GM12878 (cell line): Measurements from ENCODE around the gene ZBTB4. TPM values are rescaled to one million over a fixed set of nuclear protein-coding genes. Genes with fewer than 3 reads are reported as not detected.

ENCODE experiments used
- ATAC-seq: fragments of 200-7000 bp; cut with Tn5 transposase; 3 replicates; pipeline ENCODE4 v1.9.1; 2020; ENCODE audit warnings: mild to moderate bottlenecking, moderate library complexity
- BruUV-seq: library from RNA; stranded (reverse); fragments of 400-500 nt; replicated peaks from 2 replicates; lab custom pipeline; 2021; lab: Mats Ljungman, UMichigan
- CTCF ChIA-PET: fragments of 300-600 bp; sonication (Branson Sonifier 250); formaldehyde crosslinking; extraction: SDS; loops from one replicate; lab custom pipeline; 2021; ENCODE audit warnings: inconsistent platforms; lab: Yijun Ruan, JAX
- POLR2A ChIA-PET: fragments of 350-600 bp; formaldehyde crosslinking; extraction: SDS; loops from one replicate; lab custom pipeline; 2021; ENCODE audit warnings: inconsistent platforms; lab: Charles Lee
- RAD21 ChIA-PET: fragments of 300-600 bp; sonication (Branson Sonifier 250); formaldehyde crosslinking; loops from one replicate; lab custom pipeline; 2023; ENCODE audit warnings: antibody characterized with exemption; ENCODE audit not compliant: unreplicated experiment; lab: Charles Lee
- SMC1A ChIA-PET: fragments of 300-600 bp; sonication (Branson Sonifier 250); formaldehyde crosslinking; loops from one replicate; lab custom pipeline; 2023; ENCODE audit not compliant: unreplicated experiment, uncharacterized antibody; lab: Charles Lee
- DNase-seq: peaks from one replicate; pipeline ENCODE4 v3.0.0-alpha.2; 2011; ENCODE audit warnings: low read depth, low spot score
- FAIRE-seq: peaks from 3 replicates; lab custom pipeline; 2011; peaks lifted over from hg19 to GRCh38; lab: Jason Lieb, UNC
- H2AFZ ChIP-seq: 2 replicates; pipeline ENCODE4 v1.6.0; 2011; ENCODE audit warnings: low read depth, low read length, control low read depth; ENCODE audit not compliant: control insufficient read depth
- H3K27ac ChIP-seq: 2 replicates; pipeline ENCODE4 v1.5.1; 2011; ENCODE audit warnings: control low read depth; ENCODE audit not compliant: control insufficient read depth, insufficient read depth
- H3K27me3 ChIP-seq, 2 experiments: replicated peaks in 1 of 2; 2 replicates each; pipeline versions ENCODE4 v1.6.0 to v1.6.1; 2011; ENCODE audit warnings: low read length in 1 of 2; ENCODE audit not compliant: control insufficient read depth in 2 of 2, insufficient read depth in 2 of 2
- H3K36me3 ChIP-seq, 2 experiments: 2 replicates each; pipeline ENCODE4 v1.5.1; 2011; ENCODE audit warnings: low read length in 1 of 2; ENCODE audit not compliant: control insufficient read depth in 2 of 2, insufficient read depth in 2 of 2
- H3K4me1 ChIP-seq: 2 replicates; pipeline ENCODE4 v1.6.1; 2011; ENCODE audit warnings: mild to moderate bottlenecking, low read length, moderate library complexity, mixed read lengths; ENCODE audit not compliant: control insufficient read depth, insufficient read depth
- H3K4me2 ChIP-seq: 2 replicates; pipeline ENCODE4 v1.6.0; 2011; ENCODE audit warnings: control low read depth; ENCODE audit not compliant: control insufficient read depth, insufficient read depth
- H3K4me3 ChIP-seq: fragments of 200-600 bp; sonication (generic); 2 replicates; pipeline ENCODE4 v1.5.1; 2016
- H3K79me2 ChIP-seq: 2 replicates; pipeline ENCODE4 v1.6.0; 2011; ENCODE audit warnings: low read length; ENCODE audit not compliant: control insufficient read depth, insufficient read depth
- H3K9ac ChIP-seq: 2 replicates; pipeline ENCODE4 v1.8.0; 2011; ENCODE audit warnings: low read length, control low read depth, mixed read lengths; ENCODE audit not compliant: control insufficient read depth, insufficient read depth
- H3K9me3 ChIP-seq: replicated peaks from 3 replicates; pipeline ENCODE4 v1.5.1; 2011; ENCODE audit warnings: mild to moderate bottlenecking, low read length; ENCODE audit not compliant: control insufficient read depth, insufficient read depth
- H4K20me1 ChIP-seq: 2 replicates; pipeline ENCODE4 v1.6.0; 2011; ENCODE audit not compliant: control insufficient read depth, insufficient read depth
- CHD2 ChIP-seq: IDR thresholded peaks from 2 replicates; pipeline ENCODE4 v1.6.1; 2011; ENCODE audit warnings: low read depth, low read length, improper control_type of control experiment, borderline replicate concordance
- ESRRA ChIP-seq: IDR thresholded peaks from 2 replicates; pipeline ENCODE4 v1.6.1; 2012; ENCODE audit warnings: mild to moderate bottlenecking, low read length, improper control_type of control experiment
- FOXK2 ChIP-seq: fragments of 450-650 bp; IDR thresholded peaks from 2 replicates; pipeline ENCODE4 v1.6.1; 2017; ENCODE audit warnings: mild to moderate bottlenecking, moderate library complexity
- IKZF2 ChIP-seq, 2 experiments: fragments of 450-650 bp; IDR thresholded peaks; 2 replicates each; pipeline ENCODE4 v1.6.1; 2017; ENCODE audit warnings: mild to moderate bottlenecking in 2 of 2, moderate library complexity in 2 of 2
- MTA3 ChIP-seq: IDR thresholded peaks from 2 replicates; pipeline ENCODE4 v1.6.1; 2012; ENCODE audit warnings: low read length, inconsistent platforms, borderline replicate concordance
- NFYB ChIP-seq: IDR thresholded peaks from 2 replicates; pipeline ENCODE4 v1.6.1; 2011; ENCODE audit warnings: low read depth, mild to moderate bottlenecking, low read length, improper control_type of control experiment, moderate library complexity; ENCODE audit not compliant: insufficient read depth
- POLR2AphosphoS5 ChIP-seq: IDR thresholded peaks from 2 replicates; pipeline ENCODE4 v1.6.1; 2011; ENCODE audit warnings: mild to moderate bottlenecking, low read length, inconsistent platforms
- RELA ChIP-seq: fragments of 450-650 bp; IDR thresholded peaks from 2 replicates; pipeline ENCODE4 v1.8.0; 2014; ENCODE audit warnings: borderline replicate concordance; ENCODE audit not compliant: partially characterized antibody
- SP1 ChIP-seq: IDR thresholded peaks from one replicate; pipeline ENCODE4 v1.6.1; 2011; ENCODE audit warnings: low read depth, low read length
- SPI1 ChIP-seq: IDR thresholded peaks from 2 replicates; pipeline ENCODE4 v1.6.1; 2011; ENCODE audit warnings: low read depth, mild to moderate bottlenecking, low read length, moderate library complexity, borderline replicate concordance; ENCODE audit not compliant: insufficient read depth
- STAT3 ChIP-seq: IDR thresholded peaks from 2 replicates; pipeline ENCODE4 v1.6.1; 2011; ENCODE audit warnings: low read depth, low read length, improper control_type of control experiment
- ZBED1 ChIP-seq: IDR thresholded peaks from 2 replicates; pipeline ENCODE4 v1.6.1; 2016; ENCODE audit warnings: borderline replicate concordance
- WGBS: methylation state at CpG from one replicate; pipeline ENCODE4 v1.1.6; 2016; ENCODE audit warnings: low lambda C conversion rate; ENCODE audit not compliant: insufficient replicate concordance, insufficient coverage; ENCODE audit errors: missing lambda C conversion rate; 5-methylcytosine and 5-hydroxymethylcytosine counted together
- in situ Hi-C: fragments of 300-500 bp; cut with MboI; formaldehyde crosslinking; loops from 9 replicates; pipeline ENCODE4 v1.14.3; 2018; ENCODE audit warnings: mixed read lengths
- intact Hi-C: fragments of 100-400 bp; cut with micrococcal nuclease; formaldehyde crosslinking; loops from one replicate; pipeline ENCODE4 v1.14.2; 2022; ENCODE audit not compliant: unreplicated experiment
- polyA plus RNA-seq, 11 experiments: library from polyadenylated mRNA; depleted of rRNA in 4 of 11; unstranded in 6 of 11; stranded (reverse) in 5 of 11; fragments of >200 nt; fragmentation: Nextera tagmentation in 4 of 11; fragmentation: Illumina TruSeq in 1 of 11; extraction: Ambion mirVana in 4 of 11; extraction: Trizol in 1 of 11; gene quantifications; 1 replicate in 1 of 11; 2 replicates in 10 of 11; pipeline versions ENCODE4 v1.2.1 to v1.2.3, GENCODE V29; 2011 to 2016; ENCODE audit warnings: inconsistent platforms in 2 of 11, missing spikeins in 2 of 11, low read depth in 1 of 11
- total RNA-seq, 4 experiments: library from RNA; depleted of rRNA in 3 of 4; stranded (reverse); fragments of >200 nt in 3 of 4; fragmentation: Illumina TruSeq in 1 of 4; extraction: Trizol in 1 of 4; gene quantifications; 2 replicates each; pipeline versions ENCODE4 v1.2.1 to v1.2.3, GENCODE V29; 2013 to 2021
- TF ChIP-seq, protein P1 (sequence below): fragments of 450-650 bp; IDR thresholded peaks from 2 replicates; pipeline ENCODE4 v1.6.1; 2017; ENCODE audit warnings: borderline replicate concordance
- TF ChIP-seq, protein P2 (sequence below): IDR thresholded peaks from 2 replicates; pipeline ENCODE4 v1.6.1; 2011; ENCODE audit warnings: borderline replicate concordance, low read depth, mild to moderate bottlenecking, moderate library complexity, low read length; ENCODE audit not compliant: insufficient read depth, poor library complexity, severe bottlenecking
- TF ChIP-seq, protein P3 (sequence below): IDR thresholded peaks from 2 replicates; pipeline ENCODE4 v1.6.1; 2012; ENCODE audit warnings: low read depth, low read length, improper control_type of control experiment
- TF ChIP-seq, protein P4 (sequence below): fragments of 450-650 bp; IDR thresholded peaks from 2 replicates; pipeline ENCODE4 v1.6.1; 2017; ENCODE audit warnings: mild to moderate bottlenecking, moderate library complexity
- TF ChIP-seq, protein P5 (sequence below): IDR thresholded peaks from 2 replicates; pipeline ENCODE4 v1.6.1; 2012; ENCODE audit warnings: low read depth, low read length, improper control_type of control experiment

ZBTB4 gene
- total and polyA plus RNA-seq, 10 of the 15 experiments (the other 5 are each of a cell fraction or from before 2014, with no cell fraction given), result 2.0 to 14.9 (median 6.9) TPM

DNA sequence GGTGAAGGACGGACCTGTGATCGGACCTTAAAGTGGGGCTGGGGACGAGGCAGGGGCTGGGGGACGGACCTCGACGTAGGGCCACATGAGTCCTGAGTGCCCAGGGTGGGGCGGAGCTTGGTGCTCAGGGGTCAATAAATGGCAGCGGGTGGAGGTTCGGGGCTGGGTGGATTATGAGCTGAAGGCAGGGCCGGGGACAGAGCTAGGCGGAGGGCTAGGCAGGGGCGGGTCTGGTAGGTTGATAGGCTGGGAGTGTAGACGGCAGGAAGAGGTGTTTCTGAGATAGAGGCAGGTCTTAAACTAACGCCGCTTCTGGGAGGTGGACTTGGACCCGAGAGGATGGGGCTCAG is 33.8 kb downstream of the ZBTB4 start:
- peaks cover 1 to 5% of the 10 kb centered on the region in 2 experiments; a peak in 3 of 4 replicates for H3K27me3 ChIP-seq
- CTCF ChIA-PET, result interaction anchor here (0.6 to 2.7 kb wide), 2 partner anchors 9 kb away, joined by 3 to 10 read pairs; no protein-coding TSS in a partner anchor
- TF ChIP-seq CHD2 (no peak), RELA (no peak), MTA3 (no peak), FOXK2 (no peak), SPI1 (no peak), SP1 (no peak), IKZF2 (IDR thresholded peaks at IDR 0.05) (no peak), NFYB (no peak), ZBED1 (no peak), ESRRA (no peak), POLR2AphosphoS5 (no peak), STAT3 (no peak)
- TF ChIP-seq, protein P1, sequence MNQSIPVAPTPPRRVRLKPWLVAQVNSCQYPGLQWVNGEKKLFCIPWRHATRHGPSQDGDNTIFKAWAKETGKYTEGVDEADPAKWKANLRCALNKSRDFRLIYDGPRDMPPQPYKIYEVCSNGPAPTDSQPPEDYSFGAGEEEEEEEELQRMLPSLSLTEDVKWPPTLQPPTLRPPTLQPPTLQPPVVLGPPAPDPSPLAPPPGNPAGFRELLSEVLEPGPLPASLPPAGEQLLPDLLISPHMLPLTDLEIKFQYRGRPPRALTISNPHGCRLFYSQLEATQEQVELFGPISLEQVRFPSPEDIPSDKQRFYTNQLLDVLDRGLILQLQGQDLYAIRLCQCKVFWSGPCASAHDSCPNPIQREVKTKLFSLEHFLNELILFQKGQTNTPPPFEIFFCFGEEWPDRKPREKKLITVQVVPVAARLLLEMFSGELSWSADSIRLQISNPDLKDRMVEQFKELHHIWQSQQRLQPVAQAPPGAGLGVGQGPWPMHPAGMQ, result no peak
- TF ChIP-seq, protein P2, sequence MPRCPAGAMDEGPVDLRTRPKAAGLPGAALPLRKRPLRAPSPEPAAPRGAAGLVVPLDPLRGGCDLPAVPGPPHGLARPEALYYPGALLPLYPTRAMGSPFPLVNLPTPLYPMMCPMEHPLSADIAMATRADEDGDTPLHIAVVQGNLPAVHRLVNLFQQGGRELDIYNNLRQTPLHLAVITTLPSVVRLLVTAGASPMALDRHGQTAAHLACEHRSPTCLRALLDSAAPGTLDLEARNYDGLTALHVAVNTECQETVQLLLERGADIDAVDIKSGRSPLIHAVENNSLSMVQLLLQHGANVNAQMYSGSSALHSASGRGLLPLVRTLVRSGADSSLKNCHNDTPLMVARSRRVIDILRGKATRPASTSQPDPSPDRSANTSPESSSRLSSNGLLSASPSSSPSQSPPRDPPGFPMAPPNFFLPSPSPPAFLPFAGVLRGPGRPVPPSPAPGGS, result no peak
- TF ChIP-seq, protein P3, sequence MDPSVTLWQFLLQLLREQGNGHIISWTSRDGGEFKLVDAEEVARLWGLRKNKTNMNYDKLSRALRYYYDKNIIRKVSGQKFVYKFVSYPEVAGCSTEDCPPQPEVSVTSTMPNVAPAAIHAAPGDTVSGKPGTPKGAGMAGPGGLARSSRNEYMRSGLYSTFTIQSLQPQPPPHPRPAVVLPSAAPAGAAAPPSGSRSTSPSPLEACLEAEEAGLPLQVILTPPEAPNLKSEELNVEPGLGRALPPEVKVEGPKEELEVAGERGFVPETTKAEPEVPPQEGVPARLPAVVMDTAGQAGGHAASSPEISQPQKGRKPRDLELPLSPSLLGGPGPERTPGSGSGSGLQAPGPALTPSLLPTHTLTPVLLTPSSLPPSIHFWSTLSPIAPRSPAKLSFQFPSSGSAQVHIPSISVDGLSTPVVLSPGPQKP, result no peak
- TF ChIP-seq, protein P4, sequence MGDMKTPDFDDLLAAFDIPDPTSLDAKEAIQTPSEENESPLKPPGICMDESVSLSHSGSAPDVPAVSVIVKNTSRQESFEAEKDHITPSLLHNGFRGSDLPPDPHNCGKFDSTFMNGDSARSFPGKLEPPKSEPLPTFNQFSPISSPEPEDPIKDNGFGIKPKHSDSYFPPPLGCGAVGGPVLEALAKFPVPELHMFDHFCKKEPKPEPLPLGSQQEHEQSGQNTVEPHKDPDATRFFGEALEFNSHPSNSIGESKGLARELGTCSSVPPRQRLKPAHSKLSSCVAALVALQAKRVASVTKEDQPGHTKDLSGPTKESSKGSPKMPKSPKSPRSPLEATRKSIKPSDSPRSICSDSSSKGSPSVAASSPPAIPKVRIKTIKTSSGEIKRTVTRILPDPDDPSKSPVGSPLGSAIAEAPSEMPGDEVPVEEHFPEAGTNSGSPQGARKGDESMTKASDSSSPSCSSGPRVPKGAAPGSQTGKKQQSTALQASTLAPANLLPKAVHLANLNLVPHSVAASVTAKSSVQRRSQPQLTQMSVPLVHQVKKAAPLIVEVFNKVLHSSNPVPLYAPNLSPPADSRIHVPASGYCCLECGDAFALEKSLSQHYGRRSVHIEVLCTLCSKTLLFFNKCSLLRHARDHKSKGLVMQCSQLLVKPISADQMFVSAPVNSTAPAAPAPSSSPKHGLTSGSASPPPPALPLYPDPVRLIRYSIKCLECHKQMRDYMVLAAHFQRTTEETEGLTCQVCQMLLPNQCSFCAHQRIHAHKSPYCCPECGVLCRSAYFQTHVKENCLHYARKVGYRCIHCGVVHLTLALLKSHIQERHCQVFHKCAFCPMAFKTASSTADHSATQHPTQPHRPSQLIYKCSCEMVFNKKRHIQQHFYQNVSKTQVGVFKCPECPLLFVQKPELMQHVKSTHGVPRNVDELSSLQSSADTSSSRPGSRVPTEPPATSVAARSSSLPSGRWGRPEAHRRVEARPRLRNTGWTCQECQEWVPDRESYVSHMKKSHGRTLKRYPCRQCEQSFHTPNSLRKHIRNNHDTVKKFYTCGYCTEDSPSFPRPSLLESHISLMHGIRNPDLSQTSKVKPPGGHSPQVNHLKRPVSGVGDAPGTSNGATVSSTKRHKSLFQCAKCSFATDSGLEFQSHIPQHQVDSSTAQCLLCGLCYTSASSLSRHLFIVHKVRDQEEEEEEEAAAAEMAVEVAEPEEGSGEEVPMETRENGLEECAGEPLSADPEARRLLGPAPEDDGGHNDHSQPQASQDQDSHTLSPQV, result no peak
- TF ChIP-seq, protein P5, sequence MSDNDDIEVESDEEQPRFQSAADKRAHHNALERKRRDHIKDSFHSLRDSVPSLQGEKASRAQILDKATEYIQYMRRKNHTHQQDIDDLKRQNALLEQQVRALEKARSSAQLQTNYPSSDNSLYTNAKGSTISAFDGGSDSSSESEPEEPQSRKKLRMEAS, result no peak

More for the DNA sequence above, 33.8 kb downstream of the ZBTB4 start:
- Histone ChIP-seq H3K4me1 (peaks cover 12% of the 10 kb centered on the region), H4K20me1 (no peaks in the 10 kb centered on the region), H3K27ac (no peak overlapping the region), H3K36me3 (no peaks in the 10 kb centered on the region), H3K9ac (no peak overlapping the region; the same call in 1 of the 2 replicates), H2AFZ (peak overlapping the region; percentile 51; the same call in 1 of the 2 replicates), H3K4me3 (peak overlapping the region; percentile 55; the same call in 1 of the 2 replicates), H3K9me3 (no peaks in the 10 kb centered on the region), H3K4me2 (peak overlapping the region; percentile 97), H3K79me2 (no peaks in the 10 kb centered on the region)
- DNase-seq, result no peak
- BruUV-seq, result no TSS peak
- 5% methylated on average over 15 of the region's 16 CpGs for WGBS
- intact Hi-C loops, result no loop called here
- in situ Hi-C loops, result no loop called here
- SMC1A ChIA-PET, result no interaction called here
- FAIRE-seq, result no peak
- peak; percentile 51 for ATAC-seq
- POLR2A ChIA-PET, result interaction anchor here (0.5 to 1.9 kb wide), 5 partner anchors 9 to 225 kb away, joined by 3 to 4 read pairs (median 3); no protein-coding TSS in a partner anchor
- RAD21 ChIA-PET, result interaction anchor here (0.5 to 2.7 kb wide), 5 partner anchors 10 to 155 kb away, joined by 3 to 9 read pairs (median 4); partner anchors contain the start of gene TMEM102
